SK-N-SH (cell line): ENCODE data around the gene CCSER1. TPM values are rescaled to one million over a fixed set of nuclear protein-coding genes. Genes with fewer than 3 reads are reported as not detected.
A peak's percentile ranks its signal among the peaks of the same experiment; 100 is the strongest.

Experiments
- CTCF ChIA-PET: fragments of 300-600, 350-600 bp; formaldehyde crosslinking; extraction: SDS; loops from one replicate; lab custom pipeline; 2021; lab: Yijun Ruan, JAX
- POLR2A ChIA-PET: fragments of 350-600 bp; sonication (Branson Sonifier 250); formaldehyde crosslinking; extraction: SDS; loops from one replicate; lab custom pipeline; 2020; ENCODE audit warnings: antibody characterized with exemption, inconsistent platforms; lab: Yijun Ruan, JAX
- DNase-seq: peaks from one replicate; pipeline ENCODE4 v3.0.0; 2012
- H2AFZ ChIP-seq: fragments of 200-600 bp; sonication (generic); 2 replicates; pipeline ENCODE4 v1.8.1; 2016; ENCODE audit warnings: antibody characterized with exemption, mild to moderate bottlenecking, low read depth
- H3F3A ChIP-seq: fragments of 200-600 bp; sonication (generic); replicated peaks from 2 replicates; pipeline ENCODE3; 2016; ENCODE audit warnings: antibody characterized with exemption, mild to moderate bottlenecking; ENCODE audit not compliant: insufficient read depth
- H3K27ac ChIP-seq, 2 experiments: fragments of 200-500 bp in 1 of 2; fragments of 200-600 bp in 1 of 2; sonication (Bioruptor generic) in 1 of 2; sonication (generic), shearing (Covaris generic) in 1 of 2; 2 replicates each; pipeline versions ENCODE4 v1.5.1 to v1.6.1; 2014 to 2016; ENCODE audit warnings: low read depth in 2 of 2, inconsistent platforms in 1 of 2, low read length in 1 of 2, mild to moderate bottlenecking in 1 of 2, mixed read lengths in 1 of 2
- H3K27me3 ChIP-seq: fragments of 200-600 bp; sonication (generic), shearing (Covaris generic); 2 replicates; pipeline ENCODE4 v1.6.1; 2016; ENCODE audit warnings: mixed run types; ENCODE audit not compliant: insufficient read depth
- H3K36me3 ChIP-seq, 2 experiments: fragments of 200-500 bp in 1 of 2; fragments of 200-600 bp in 1 of 2; sonication (Bioruptor generic) in 1 of 2; sonication (generic) in 1 of 2; replicated peaks in 1 of 2; 2 replicates each; pipeline versions ENCODE3 to v1.5.1; 2014 to 2016; ENCODE audit warnings: low read length in 1 of 2, mild to moderate bottlenecking in 1 of 2; ENCODE audit not compliant: insufficient read depth in 2 of 2, control insufficient read depth in 1 of 2
- H3K4me1 ChIP-seq, 2 experiments: fragments of 200-500 bp in 1 of 2; fragments of 200-600 bp in 1 of 2; sonication (Bioruptor generic) in 1 of 2; sonication (generic), shearing (Covaris generic) in 1 of 2; 2 replicates each; pipeline versions ENCODE4 v1.5.1 to v1.6.1; 2014 to 2016; ENCODE audit warnings: low read depth in 1 of 2, low read length in 1 of 2, mixed run types in 1 of 2; ENCODE audit not compliant: insufficient read depth in 2 of 2, control insufficient read depth in 1 of 2
- H3K4me2 ChIP-seq: fragments of 200-600 bp; sonication (generic), shearing (Covaris generic); 2 replicates; pipeline ENCODE4 v1.6.1; 2017; ENCODE audit warnings: mixed run types
- H3K4me3 ChIP-seq, 2 experiments: fragments of 200-500 bp in 1 of 2; fragments of 200-600 bp in 1 of 2; sonication (Bioruptor generic) in 1 of 2; sonication (generic), shearing (Covaris generic) in 1 of 2; 2 replicates each; pipeline versions ENCODE4 v1.5.1 to v1.8.1; 2014 to 2016; ENCODE audit warnings: low read depth in 2 of 2, inconsistent platforms in 1 of 2, low read length in 1 of 2, mild to moderate bottlenecking in 1 of 2, mixed read lengths in 1 of 2, moderate library complexity in 1 of 2
- H3K79me2 ChIP-seq: fragments of 200-600 bp; sonication (generic); 2 replicates; pipeline ENCODE4 v1.8.1; 2017; ENCODE audit warnings: mild to moderate bottlenecking; ENCODE audit not compliant: insufficient read depth
- H3K9ac ChIP-seq: fragments of 200-600 bp; sonication (generic); 2 replicates; pipeline ENCODE4 v1.6.1; 2017; ENCODE audit warnings: mixed run types
- H3K9me2 ChIP-seq: fragments of 200-600 bp; sonication (generic); 2 replicates; pipeline ENCODE4 v1.6.1; 2017; ENCODE audit warnings: mixed run types
- H3K9me3 ChIP-seq: fragments of 200-600 bp; sonication (generic); 2 replicates; pipeline ENCODE4 v1.6.1; 2017; ENCODE audit warnings: mixed run types, mild to moderate bottlenecking, moderate library complexity
- H4K20me1 ChIP-seq: fragments of 200-600 bp; sonication (generic); 2 replicates; pipeline ENCODE4 v1.6.1; 2017; ENCODE audit warnings: mild to moderate bottlenecking, mixed run types; ENCODE audit not compliant: insufficient read depth
- CHD2 ChIP-seq: fragments of 150-350 bp; IDR thresholded peaks from 2 replicates; pipeline ENCODE4 v1.6.1; 2018; ENCODE audit warnings: low read length; ENCODE audit not compliant: partially characterized antibody
- EP300 ChIP-seq, 2 experiments: IDR thresholded peaks; 2 replicates each; pipeline versions ENCODE4 v1.4.0 to v1.6.1; 2012; ENCODE audit warnings: borderline replicate concordance in 1 of 2, low read depth in 1 of 2, low read length in 1 of 2
- EZH2phosphoT487 ChIP-seq: fragments of 200-600 bp; sonication (generic); IDR thresholded peaks from 2 replicates; pipeline ENCODE4 v1.6.1; 2017; ENCODE audit warnings: low read depth, mixed run types, mild to moderate bottlenecking, antibody characterized with exemption, moderate library complexity, borderline replicate concordance
- FOXJ3 ChIP-seq: sonication (generic); formaldehyde crosslinking; IDR thresholded peaks from 2 replicates; pipeline ENCODE4 v1.5.1; 2020; ENCODE audit warnings: mild to moderate bottlenecking, missing genetic modification reagents
- GABPA ChIP-seq: IDR thresholded peaks from 2 replicates; pipeline ENCODE4 v1.4.0; 2012; ENCODE audit warnings: low read depth, mild to moderate bottlenecking
- GATA2 ChIP-seq: sonication (generic); formaldehyde crosslinking; IDR thresholded peaks from 2 replicates; pipeline ENCODE4 v1.5.0; 2020; ENCODE audit warnings: mild to moderate bottlenecking, missing genetic modification reagents
- JUND ChIP-seq: IDR thresholded peaks from 2 replicates; pipeline ENCODE4 v1.4.0; 2012
- MXI1 ChIP-seq: IDR thresholded peaks from 2 replicates; pipeline ENCODE4 v1.6.1; 2012; ENCODE audit warnings: mild to moderate bottlenecking, low read depth, low read length, improper control_type of control experiment
- NFIC ChIP-seq: IDR thresholded peaks from 2 replicates; pipeline ENCODE4 v1.4.0; 2012; ENCODE audit warnings: borderline replicate concordance
- POLR2AphosphoS5 ChIP-seq: IDR thresholded peaks from 2 replicates; pipeline ENCODE4 v1.6.1; 2012; ENCODE audit warnings: low read depth, low read length
- RAD21 ChIP-seq: IDR thresholded peaks from 2 replicates; pipeline ENCODE4 v1.6.1; 2012; ENCODE audit warnings: mild to moderate bottlenecking, low read length
- RCOR1 ChIP-seq: fragments of 150-350 bp; IDR thresholded peaks from 2 replicates; pipeline ENCODE4 v1.6.1; 2017; ENCODE audit warnings: antibody characterized with exemption, low read length
- RFX5 ChIP-seq: IDR thresholded peaks from 2 replicates; pipeline ENCODE4 v1.6.1; 2012; ENCODE audit warnings: mild to moderate bottlenecking, improper control_type of control experiment, low read length
- SMC3 ChIP-seq: IDR thresholded peaks from 2 replicates; pipeline ENCODE4 v1.6.1; 2012; ENCODE audit warnings: low read depth, low read length, improper control_type of control experiment
- YY1 ChIP-seq: IDR thresholded peaks from 2 replicates; pipeline ENCODE4 v1.4.0; 2012; ENCODE audit warnings: low read depth, mild to moderate bottlenecking
- WGBS: methylation state at CpG from one replicate; pipeline ENCODE4 v1.1.6; 2017; ENCODE audit warnings: low lambda C conversion rate; 5-methylcytosine and 5-hydroxymethylcytosine counted together
- polyA plus RNA-seq, 3 experiments: library from polyadenylated mRNA; depleted of rRNA; stranded (reverse); fragments of >200 nt; gene quantifications; 2 replicates each; pipeline ENCODE4 v1.2.3, GENCODE V29; 2012
- TF ChIP-seq, protein P1 (sequence below): IDR thresholded peaks from 2 replicates; pipeline ENCODE4 v1.4.0; 2012; ENCODE audit warnings: low read depth, borderline replicate concordance
- TF ChIP-seq, protein P2 (sequence below): IDR thresholded peaks from 2 replicates; pipeline ENCODE4 v1.4.0; 2012; ENCODE audit warnings: low read depth
- TF ChIP-seq, protein P3 (sequence below): fragments of 150-350 bp; IDR thresholded peaks from 2 replicates; pipeline ENCODE4 v1.6.1; 2017; ENCODE audit warnings: antibody characterized with exemption, low read length, low read depth, borderline replicate concordance
- TF ChIP-seq, protein P4 (sequence below): IDR thresholded peaks from 2 replicates; pipeline ENCODE4; 2012
- TF ChIP-seq, protein P5 (sequence below): IDR thresholded peaks from 2 replicates; pipeline ENCODE4 v1.6.1; 2012; ENCODE audit warnings: mild to moderate bottlenecking, low read depth, low read length, moderate library complexity

CCSER1 gene
- polyA plus RNA-seq, 1 of the 3 experiments (the other 2 are of a cell fraction) = 0.05 TPM

DNA sequence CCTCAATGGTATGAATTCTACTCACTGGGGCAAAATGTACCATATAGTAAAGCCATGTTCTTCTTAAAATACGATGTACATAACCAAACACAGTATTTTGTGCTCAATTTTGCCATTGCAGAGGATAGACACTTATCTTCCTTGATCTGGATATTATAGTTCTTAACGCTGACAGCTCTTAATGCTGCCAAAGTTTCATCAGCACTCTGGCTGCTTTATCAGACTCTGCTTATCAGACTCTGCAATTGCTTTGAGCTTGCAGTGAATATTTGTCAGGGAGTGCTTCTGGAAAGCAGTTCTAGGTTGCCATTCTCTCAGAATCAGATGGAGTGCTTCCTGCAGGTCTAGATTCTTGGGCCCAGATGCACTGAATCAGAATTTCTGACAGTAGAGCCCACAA, 863.1 kb downstream of the CCSER1 start:
- Histone ChIP-seq H3K36me3 (no peaks in the 10 kb centered on the region), H3K9ac (no peak overlapping the region), H3K9me2 (no peaks in the 10 kb centered on the region), H3K4me2 (no peak overlapping the region), H2AFZ (no peak overlapping the region), H3K4me1 (peaks cover 0 to 6% of the 10 kb centered on the region in 2 experiments; a peak in 2 of 4 replicates), H3K9me3 (no peaks in the 10 kb centered on the region), H3K79me2 (no peaks in the 10 kb centered on the region), H3K4me3 (no peak overlapping the region), H3K27me3 (no peaks in the 10 kb centered on the region), H3F3A (no peaks in the 10 kb centered on the region), H4K20me1 (no peaks in the 10 kb centered on the region), H3K27ac (no peak overlapping the region)
- WGBS = 16% methylated on average over 2 of the region's 2 CpGs
- ChIA-PET CTCF (no interaction called here), POLR2A (interaction anchor here (0.6 kb wide), 1 partner anchor 11 kb away, joined by 3 read pairs; no protein-coding TSS in a partner anchor)
- TF ChIP-seq, protein P1, sequence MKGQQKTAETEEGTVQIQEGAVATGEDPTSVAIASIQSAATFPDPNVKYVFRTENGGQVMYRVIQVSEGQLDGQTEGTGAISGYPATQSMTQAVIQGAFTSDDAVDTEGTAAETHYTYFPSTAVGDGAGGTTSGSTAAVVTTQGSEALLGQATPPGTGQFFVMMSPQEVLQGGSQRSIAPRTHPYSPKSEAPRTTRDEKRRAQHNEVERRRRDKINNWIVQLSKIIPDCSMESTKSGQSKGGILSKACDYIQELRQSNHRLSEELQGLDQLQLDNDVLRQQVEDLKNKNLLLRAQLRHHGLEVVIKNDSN = no peak
- TF ChIP-seq RCOR1 = peak; percentile 54; the same call in 1 of the 2 replicates
- peak; percentile 96 for TF ChIP-seq GATA2 (CRISPR knock-in tag)
- peak; percentile 57 for TF ChIP-seq CHD2
- peak in 1 of 2 experiments; percentile 81; a peak in 2 of 4 replicates for TF ChIP-seq EP300 (IDR thresholded peaks at IDR 0.05; ENCODE audit: borderline replicate concordance in 1 of 2, low read depth in 1 of 2, low read length in 1 of 2)
- TF ChIP-seq, protein P2, sequence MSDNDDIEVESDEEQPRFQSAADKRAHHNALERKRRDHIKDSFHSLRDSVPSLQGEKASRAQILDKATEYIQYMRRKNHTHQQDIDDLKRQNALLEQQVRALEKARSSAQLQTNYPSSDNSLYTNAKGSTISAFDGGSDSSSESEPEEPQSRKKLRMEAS = no peak
- 0 out of 2 replicates have a peak, but pooled peaks have one; percentile 13 for TF ChIP-seq RAD21
- no peak for TF ChIP-seq NFIC
- TF ChIP-seq POLR2AphosphoS5 = no peak
- TF ChIP-seq FOXJ3 = 0 out of 2 replicates have a peak, but pooled peaks have one; percentile 49
- TF ChIP-seq MXI1 = no peak
- no peak for TF ChIP-seq GABPA
- no peak for DNase-seq

DNA sequence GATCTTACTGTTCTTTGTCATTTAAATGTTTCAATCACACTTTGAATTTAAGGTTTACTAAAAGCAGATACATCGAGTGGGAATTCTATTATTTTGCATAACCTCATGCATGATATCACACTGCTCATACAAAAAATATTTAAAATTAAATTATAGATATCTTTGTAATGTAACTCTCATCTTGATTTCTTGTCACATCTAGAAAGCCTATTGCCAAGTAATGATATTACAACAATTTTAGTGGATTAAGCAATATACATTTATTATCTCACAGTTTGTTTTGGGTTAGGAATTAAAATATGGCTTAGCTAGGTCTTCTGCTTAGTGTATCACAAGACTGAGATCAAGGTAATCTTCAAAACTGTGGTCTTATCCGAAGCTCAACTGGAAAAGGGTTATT, 865.0 kb downstream of the CCSER1 start:
- no peaks in the 10 kb centered on the region for H3K79me2 ChIP-seq
- H3K9me2 ChIP-seq = no peaks in the 10 kb centered on the region
- no peak overlapping the region for H3K4me2 ChIP-seq
- H3F3A ChIP-seq = no peaks in the 10 kb centered on the region
- H3K9ac ChIP-seq = no peak overlapping the region
- no peaks in the 10 kb centered on the region for H3K9me3 ChIP-seq
- no peak overlapping the region for H3K27ac ChIP-seq
- no peaks in the 10 kb centered on the region for H3K36me3 ChIP-seq
- H3K4me1 ChIP-seq = peaks cover 0 to 6% of the 10 kb centered on the region in 2 experiments; a peak in 2 of 4 replicates
- CTCF ChIA-PET = no interaction called here
- no peak overlapping the region for H3K4me3 ChIP-seq
- no peaks in the 10 kb centered on the region for H4K20me1 ChIP-seq
- 22% methylated on average over 2 of the region's 2 CpGs for WGBS
- H3K27me3 ChIP-seq = no peaks in the 10 kb centered on the region
- H2AFZ ChIP-seq = no peak overlapping the region
- DNase-seq = no peak
- POLR2A ChIA-PET = no interaction called here
- TF ChIP-seq CHD2 (no peak), MXI1 (no peak), RFX5 (no peak), JUND (no peak), NFIC (no peak), SMC3 (no peak), FOXJ3 (no peak), RCOR1 (no peak), EZH2phosphoT487 (no peak), YY1 (no peak)
- TF ChIP-seq, protein P2 = no peak
- TF ChIP-seq, protein P1 = no peak
- TF ChIP-seq, protein P3, sequence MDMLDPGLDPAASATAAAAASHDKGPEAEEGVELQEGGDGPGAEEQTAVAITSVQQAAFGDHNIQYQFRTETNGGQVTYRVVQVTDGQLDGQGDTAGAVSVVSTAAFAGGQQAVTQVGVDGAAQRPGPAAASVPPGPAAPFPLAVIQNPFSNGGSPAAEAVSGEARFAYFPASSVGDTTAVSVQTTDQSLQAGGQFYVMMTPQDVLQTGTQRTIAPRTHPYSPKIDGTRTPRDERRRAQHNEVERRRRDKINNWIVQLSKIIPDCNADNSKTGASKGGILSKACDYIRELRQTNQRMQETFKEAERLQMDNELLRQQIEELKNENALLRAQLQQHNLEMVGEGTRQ = no peak
- TF ChIP-seq, protein P4, sequence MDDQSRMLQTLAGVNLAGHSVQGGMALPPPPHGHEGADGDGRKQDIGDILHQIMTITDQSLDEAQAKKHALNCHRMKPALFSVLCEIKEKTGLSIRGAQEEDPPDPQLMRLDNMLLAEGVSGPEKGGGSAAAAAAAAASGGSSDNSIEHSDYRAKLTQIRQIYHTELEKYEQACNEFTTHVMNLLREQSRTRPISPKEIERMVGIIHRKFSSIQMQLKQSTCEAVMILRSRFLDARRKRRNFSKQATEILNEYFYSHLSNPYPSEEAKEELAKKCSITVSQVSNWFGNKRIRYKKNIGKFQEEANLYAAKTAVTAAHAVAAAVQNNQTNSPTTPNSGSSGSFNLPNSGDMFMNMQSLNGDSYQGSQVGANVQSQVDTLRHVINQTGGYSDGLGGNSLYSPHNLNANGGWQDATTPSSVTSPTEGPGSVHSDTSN = no peak
- TF ChIP-seq, protein P5, sequence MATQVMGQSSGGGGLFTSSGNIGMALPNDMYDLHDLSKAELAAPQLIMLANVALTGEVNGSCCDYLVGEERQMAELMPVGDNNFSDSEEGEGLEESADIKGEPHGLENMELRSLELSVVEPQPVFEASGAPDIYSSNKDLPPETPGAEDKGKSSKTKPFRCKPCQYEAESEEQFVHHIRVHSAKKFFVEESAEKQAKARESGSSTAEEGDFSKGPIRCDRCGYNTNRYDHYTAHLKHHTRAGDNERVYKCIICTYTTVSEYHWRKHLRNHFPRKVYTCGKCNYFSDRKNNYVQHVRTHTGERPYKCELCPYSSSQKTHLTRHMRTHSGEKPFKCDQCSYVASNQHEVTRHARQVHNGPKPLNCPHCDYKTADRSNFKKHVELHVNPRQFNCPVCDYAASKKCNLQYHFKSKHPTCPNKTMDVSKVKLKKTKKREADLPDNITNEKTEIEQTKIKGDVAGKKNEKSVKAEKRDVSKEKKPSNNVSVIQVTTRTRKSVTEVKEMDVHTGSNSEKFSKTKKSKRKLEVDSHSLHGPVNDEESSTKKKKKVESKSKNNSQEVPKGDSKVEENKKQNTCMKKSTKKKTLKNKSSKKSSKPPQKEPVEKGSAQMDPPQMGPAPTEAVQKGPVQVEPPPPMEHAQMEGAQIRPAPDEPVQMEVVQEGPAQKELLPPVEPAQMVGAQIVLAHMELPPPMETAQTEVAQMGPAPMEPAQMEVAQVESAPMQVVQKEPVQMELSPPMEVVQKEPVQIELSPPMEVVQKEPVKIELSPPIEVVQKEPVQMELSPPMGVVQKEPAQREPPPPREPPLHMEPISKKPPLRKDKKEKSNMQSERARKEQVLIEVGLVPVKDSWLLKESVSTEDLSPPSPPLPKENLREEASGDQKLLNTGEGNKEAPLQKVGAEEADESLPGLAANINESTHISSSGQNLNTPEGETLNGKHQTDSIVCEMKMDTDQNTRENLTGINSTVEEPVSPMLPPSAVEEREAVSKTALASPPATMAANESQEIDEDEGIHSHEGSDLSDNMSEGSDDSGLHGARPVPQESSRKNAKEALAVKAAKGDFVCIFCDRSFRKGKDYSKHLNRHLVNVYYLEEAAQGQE = no peak
